Suprapubic skin (tissue), 3 donors: ENCODE data around the gene ABCC5.

Source experiments
- EP300 ChIP-seq: sonication (generic); formaldehyde crosslinking; IDR thresholded peaks from one replicate; pipeline ENCODE4 v1.6.1; 2017; ENCODE audit warnings: antibody characterized with exemption
- POLR2A ChIP-seq, 2 donors: fragments of 450-650 bp; IDR thresholded peaks; one replicate each; pipeline ENCODE4 v1.6.1; 2017; ENCODE audit warnings: antibody characterized with exemption in 2 of 2, mild to moderate bottlenecking in 2 of 2, moderate library complexity in 2 of 2
- TF ChIP-seq, protein P1 (sequence below), 2 donors: fragments of 200-600 bp in 1 of 2; fragments of 450-650 bp in 1 of 2; sonication (generic) in 1 of 2; IDR thresholded peaks; one replicate each; pipeline ENCODE4 v1.5.1; 2016 to 2019; ENCODE audit warnings: antibody characterized with exemption in 2 of 2, mild to moderate bottlenecking in 1 of 2, moderate library complexity in 1 of 2

GRCh38 chr3:184058029-184058428 is 40.3 kb upstream of the ABCC5 start:
- TF ChIP-seq, protein P1, sequence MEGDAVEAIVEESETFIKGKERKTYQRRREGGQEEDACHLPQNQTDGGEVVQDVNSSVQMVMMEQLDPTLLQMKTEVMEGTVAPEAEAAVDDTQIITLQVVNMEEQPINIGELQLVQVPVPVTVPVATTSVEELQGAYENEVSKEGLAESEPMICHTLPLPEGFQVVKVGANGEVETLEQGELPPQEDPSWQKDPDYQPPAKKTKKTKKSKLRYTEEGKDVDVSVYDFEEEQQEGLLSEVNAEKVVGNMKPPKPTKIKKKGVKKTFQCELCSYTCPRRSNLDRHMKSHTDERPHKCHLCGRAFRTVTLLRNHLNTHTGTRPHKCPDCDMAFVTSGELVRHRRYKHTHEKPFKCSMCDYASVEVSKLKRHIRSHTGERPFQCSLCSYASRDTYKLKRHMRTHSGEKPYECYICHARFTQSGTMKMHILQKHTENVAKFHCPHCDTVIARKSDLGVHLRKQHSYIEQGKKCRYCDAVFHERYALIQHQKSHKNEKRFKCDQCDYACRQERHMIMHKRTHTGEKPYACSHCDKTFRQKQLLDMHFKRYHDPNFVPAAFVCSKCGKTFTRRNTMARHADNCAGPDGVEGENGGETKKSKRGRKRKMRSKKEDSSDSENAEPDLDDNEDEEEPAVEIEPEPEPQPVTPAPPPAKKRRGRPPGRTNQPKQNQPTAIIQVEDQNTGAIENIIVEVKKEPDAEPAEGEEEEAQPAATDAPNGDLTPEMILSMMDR (IDR thresholded peaks at IDR 0.05) = no peak
- TF ChIP-seq EP300 = no peak
- TF ChIP-seq POLR2A (IDR thresholded peaks at IDR 0.05) = no peak
